Placental pericyte (primary cell): ENCODE measurements around the gene CD40LG. TPM values are rescaled to one million over a fixed set of nuclear protein-coding genes. Genes with fewer than 3 reads are reported as not detected.

ENCODE experiments used
- total RNA-seq: library from RNA; depleted of rRNA; stranded (reverse); fragments of >200 nt; gene quantifications from 2 replicates; pipeline ENCODE4 v1.2.3, GENCODE V29; 2012

Gene CD40LG
- not detected in 2 replicates for total RNA-seq

DNA sequence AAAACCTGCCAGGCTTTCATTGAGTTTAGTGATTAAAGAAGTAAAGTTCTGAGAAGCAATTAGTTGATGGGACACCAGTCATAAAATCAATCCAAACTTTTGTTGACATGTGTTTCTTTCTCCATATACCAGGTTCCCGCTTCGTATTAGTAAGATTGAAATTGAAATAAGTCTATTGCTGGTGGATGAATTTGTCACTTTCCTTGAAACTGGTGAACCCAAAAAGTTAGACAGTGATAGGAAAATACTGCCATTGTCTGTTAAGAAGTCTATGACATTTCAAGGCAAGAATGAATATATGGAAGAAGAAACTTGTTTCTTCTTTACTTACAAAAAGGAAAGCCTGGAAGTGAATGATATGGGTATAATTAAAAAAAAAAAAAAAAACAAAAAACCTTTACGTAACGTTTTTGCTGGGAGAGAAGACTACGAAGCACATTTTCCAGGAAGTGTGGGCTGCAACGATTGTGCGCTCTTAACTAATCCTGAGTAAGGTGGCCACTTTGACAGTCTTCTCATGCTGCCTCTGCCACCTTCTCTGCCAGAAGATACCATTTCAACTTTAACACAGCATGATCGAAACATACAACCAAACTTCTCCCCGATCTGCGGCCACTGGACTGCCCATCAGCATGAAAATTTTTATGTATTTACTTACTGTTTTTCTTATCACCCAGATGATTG is at the start of gene CD40LG:
CD40LG (plus strand) TSS at position 482 of the 684 bp plus-strand sequence; CDS start at position 573, 91 bp downstream.

Other genes with a start within 250 kb of the CD40LG start
- not detected in 2 replicates for gene BRS3, start 160.2 kb upstream of the CD40LG start, total RNA-seq
- 22.1 and 36.8 TPM in 2 replicates for gene HTATSF1, start 150.6 kb upstream of the CD40LG start, total RNA-seq
- not detected in 2 replicates for gene VGLL1, start 115.9 kb upstream of the CD40LG start, total RNA-seq
- gene ARHGEF6, start 132.8 kb downstream of the CD40LG start, total RNA-seq = 2.0 and 12.0 TPM in 2 replicates
- 176 and 274 TPM in 2 replicates for gene RBMX, start 232.6 kb downstream of the CD40LG start, total RNA-seq